Stimulated activated CD8-positive, alpha-beta memory T cell treated with anti-CD3 and anti-CD28 coated beads, Interleukin-15, amount 100 ng/mL, for 24 hours (primary cell): Measurements from ENCODE around the gene ARHGAP8.
"Not testable (repeated sequence)": the region's sequence is repeated elsewhere in the genome, so short reads cannot be mapped to it uniquely, and the experiment has no call there.

ENCODE experiments used
- DNase-seq: peaks from one replicate; pipeline ENCODE4 v3.0.0-alpha.2; 2020; ENCODE audit warnings: low read depth

The ARHGAP8 gene

DNA sequence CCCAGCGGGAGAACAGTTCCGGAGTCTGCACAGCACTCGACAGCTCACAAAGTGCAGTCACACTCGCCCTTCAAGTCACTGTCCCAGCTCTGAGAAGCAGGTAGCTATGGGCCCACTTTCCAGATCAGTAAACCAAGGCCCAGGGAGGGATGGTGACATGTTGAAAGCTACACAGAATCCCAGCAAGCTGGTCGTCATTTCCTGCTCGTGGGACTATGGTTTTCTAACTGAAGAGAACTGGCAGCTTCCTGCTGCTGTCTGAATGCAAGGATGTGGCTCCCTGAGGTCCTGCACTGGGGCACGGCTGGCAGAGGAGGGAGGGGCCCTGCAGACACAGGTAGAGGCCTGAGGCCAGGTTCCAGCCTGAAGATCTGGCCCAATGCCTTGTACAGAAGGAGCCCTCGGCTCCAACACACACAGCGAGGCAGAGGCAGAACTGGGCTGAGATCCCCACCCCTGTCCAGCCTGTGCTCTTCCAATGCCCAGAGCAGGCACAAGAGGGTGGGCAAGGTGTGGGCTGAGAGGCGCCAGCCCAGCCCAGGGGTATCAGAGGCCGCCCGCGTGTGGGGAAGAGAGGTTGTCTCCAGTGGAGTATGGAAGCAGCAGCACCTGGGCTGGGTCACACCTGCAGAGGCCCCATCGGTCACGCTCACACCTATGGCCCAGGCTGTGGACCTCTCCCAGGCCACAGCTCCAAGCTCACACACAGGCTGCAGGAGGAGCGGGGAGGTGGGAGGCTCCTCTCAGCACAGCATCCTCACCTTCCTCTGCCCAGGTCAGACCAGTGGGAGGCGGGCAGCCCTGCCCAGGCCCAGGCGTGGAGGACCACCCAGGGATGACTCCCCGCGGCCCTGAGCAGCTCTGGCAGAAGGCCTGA lies 138.3 kb downstream of the ARHGAP8 start:
- DNase-seq = no peak

DNA sequence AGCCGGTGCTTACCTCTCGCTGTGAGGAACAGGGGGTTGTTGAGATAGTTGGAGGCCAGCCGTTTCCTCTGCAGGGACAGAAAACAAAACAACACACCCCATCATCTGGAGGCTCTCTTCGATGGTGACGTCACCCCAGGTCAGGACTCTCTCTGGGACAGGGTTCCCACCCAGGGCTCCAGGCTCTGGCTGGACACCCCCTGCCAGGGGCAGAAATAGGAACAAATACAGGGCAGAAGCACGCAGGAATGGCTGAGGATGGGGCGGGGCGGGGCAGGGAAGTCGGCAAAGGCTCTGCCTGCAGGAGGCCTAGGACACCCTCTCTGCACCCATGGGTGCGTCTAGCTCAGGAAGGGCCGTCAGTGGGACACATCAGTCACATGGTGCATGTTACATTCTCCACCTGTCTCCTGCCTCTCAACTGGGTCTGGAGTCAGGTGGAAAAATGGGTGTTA lies 138.9 kb downstream of the ARHGAP8 start:
- no peak for DNase-seq

DNA sequence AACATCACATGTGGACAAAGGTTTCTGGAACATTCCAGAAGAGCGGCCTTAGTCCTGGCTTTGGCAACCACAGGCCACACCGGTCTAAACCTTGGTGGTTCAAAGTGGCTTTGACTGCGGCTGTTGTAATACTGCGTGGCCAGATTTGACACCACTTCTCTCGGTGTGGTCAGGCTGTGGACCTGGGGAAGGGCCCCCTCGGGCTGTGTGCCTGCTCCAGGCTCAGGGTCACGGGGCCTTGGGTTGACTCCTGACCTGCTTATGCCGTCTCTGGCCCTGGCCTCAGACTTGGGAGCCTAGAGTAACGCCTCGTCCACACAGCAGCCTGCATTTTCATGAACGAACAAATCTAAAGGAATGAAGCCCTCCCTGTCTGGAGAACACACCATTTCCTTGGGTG lies 139.4 kb downstream of the ARHGAP8 start:
- no peak for DNase-seq

DNA sequence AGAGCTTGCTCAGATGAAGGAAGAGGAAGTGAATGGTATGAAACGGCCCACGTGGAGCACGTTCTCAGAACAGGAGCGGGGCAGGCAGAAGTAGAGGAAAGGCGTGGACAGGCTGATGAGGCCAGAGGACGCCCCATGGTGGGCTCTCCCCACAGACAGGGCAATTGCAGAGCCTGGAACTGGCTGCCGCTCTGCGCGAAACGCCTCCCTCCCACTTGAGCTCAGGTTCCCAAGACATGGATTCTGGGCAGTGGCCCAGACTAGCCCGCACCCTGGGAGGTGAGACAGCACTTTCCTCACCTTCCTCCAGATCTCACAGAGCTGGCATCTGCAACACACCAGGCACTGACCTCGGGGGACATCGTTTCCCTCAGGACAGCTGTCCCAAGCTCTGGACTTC lies 139.9 kb downstream of the ARHGAP8 start:
- DNase-seq = no peak

DNA sequence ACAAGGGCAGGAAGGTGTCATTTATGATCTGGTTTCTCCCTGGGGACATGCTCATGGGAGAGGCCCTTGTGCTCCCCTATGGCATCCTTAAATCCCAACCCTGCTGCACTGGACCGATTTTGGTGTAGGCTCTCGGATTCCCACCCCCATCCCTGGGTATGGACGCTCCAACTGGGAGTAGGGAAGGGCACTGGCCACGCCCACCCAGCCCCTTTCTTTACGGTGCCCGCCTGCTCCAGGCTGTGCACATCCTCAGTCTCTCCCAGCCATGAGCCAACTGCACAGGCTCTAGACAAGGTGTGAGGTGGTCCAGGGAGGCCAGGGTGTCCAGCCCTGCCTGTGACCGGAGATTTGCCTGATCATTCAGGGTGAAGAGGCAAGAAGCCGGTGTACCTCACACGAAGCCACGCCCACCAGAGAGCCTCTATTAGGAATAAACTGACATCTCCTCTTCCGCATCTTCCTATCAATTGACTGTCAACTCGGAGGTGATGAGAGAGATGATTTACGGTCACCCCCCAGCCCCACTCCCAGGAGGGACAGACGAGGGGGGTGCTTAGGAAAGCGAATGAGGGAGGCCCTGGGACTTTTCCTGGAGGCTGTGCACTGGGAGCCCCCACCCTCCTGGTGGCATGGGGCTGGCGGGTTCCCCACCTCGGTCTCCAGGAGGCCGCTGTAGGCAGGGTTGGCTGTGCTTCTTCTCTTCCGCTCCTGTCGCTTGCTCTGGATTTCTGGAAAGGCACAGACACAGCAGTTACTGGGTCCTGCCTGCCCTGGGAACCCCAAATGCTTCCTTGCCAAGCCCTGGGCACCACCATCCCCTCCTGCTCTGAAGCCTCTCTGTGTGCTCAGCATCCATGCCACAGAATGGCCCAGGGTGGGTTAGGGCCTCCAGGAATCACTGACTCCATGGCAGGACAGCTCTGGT lies 140.7 kb downstream of the ARHGAP8 start:
- no peak for DNase-seq

DNA sequence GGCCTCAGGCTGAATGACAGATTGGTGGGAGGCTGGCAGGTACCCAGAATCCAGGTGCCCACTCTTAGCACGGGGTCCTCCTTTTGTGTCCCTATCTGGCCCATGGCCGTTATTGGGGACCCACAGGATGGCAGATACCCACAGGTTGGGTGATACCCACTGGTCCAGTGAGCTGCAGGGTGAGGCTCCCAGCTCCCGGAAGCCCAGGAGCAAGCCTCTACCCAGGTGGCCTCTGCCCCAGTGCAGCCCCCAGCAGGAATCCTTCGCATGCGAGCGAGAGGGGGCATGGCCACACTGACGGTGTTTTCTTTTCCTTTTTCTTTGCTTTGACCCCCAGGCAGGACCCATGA lies 141.3 kb downstream of the ARHGAP8 start:
- DNase-seq = no peak

DNA sequence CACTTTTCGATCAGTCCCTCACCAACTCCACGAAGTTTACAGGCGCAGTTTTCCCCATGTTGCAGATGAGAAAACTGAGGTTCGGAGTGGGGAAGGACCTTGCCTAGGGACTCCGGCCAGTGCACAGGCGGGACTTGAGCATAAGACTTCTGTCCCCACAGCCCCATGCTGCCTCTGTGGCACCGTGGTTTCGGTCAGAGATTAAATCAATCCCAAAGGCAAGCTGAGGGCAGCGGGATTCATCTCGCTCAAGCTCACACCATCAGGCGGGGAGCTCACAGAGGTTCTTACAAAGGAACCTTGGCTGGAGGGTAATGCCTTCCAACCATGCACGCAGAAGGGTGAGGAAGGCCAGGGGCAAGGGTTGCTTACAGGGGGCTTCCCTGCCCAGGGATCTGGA lies 141.9 kb downstream of the ARHGAP8 start:
- no peak for DNase-seq

DNA sequence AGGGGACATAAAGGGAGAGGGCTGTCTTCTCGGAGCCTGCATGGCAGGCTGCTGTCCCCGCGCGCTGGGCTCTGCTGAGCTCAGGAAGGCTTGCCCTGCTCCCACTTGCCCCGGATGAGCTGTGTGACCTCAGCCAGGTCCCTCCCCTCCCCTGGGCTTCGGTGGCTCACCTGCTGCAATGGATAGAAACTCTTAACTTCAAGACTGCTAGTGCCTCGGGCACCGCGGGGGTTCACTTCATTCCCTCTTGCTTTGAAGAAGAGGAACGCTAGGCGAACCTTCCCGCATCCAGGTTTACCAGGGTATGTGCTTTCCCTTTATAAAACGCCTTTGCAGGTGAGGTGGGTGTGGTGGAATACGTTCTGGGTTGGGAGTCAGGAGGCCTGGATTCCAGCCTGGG lies 142.4 kb downstream of the ARHGAP8 start:
- no peak for DNase-seq

DNA sequence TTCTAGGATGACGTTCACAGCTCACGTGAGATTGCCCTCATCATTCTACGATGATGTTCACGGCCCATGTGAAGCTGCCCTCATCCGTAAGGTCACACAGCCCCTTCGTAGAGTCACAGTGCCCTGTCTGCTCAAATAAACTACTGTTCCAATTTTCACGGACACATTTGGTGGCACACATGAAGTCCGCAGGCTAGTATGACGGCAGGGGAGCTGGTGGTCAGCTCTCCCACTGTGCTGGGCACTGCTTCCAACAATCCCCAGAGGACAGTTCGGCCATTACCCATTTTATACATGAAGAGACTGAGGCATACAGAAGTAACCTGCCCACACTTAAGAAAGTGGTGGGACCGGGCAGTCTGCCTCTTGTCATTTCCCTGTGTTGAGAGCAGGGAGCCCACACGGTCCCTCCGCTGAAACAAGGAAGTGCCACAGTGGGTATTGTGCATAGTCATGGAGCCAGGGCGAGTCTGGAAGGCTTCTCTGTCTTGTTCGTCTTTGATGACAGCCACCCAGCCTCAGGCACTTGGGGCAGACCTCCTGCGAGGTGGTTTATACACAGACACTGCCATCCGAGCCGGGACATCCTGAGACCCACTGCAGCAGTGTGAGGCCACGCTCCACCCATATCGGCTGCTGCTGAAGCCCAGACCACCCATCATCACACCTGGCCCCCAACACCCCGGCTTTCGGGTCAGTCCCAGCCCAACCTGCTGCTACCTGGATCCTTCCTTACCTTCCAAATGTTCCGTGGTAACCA lies 143.1 kb downstream of the ARHGAP8 start:
- no peak for DNase-seq

DNA sequence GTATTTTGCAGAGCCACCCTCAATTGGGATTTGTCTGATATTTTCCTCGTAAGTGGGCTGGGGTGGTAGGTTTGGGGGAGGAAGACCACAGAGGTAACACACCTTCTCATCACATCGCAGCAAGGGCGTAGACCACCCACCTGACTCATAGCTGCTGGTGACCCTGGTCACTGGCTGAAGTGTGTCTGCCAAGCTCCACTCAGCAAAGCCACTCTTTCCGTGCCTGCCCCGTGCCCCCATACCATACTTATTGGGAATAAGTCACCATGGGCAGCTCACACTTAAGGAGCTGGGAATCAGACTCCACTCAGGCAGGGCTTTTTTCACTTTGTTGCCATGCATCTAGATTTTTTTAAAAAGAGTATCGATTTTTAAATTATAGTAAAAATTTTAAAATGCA lies 145.9 kb downstream of the ARHGAP8 start:
- no peak for DNase-seq

DNA sequence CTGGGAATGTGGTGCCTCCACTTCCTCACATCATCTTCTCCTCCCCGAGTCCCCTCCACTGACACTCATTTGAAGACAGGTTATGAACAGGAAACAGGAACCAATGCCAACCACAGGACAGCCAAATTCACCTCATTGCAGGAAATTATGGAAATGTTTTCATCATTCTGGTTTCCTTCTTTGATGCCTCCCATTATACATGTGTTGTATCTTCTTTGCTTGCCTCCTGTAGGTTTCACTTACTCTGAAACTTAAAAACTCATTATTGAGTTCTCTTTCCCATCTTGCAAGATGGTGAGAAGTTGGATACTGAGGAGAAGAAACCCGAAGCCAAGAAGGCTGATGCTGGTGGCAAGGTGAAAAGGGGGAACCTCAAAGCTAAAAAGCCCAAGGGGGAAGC lies 148.9 kb downstream of the ARHGAP8 start:
- DNase-seq = no peak

DNA sequence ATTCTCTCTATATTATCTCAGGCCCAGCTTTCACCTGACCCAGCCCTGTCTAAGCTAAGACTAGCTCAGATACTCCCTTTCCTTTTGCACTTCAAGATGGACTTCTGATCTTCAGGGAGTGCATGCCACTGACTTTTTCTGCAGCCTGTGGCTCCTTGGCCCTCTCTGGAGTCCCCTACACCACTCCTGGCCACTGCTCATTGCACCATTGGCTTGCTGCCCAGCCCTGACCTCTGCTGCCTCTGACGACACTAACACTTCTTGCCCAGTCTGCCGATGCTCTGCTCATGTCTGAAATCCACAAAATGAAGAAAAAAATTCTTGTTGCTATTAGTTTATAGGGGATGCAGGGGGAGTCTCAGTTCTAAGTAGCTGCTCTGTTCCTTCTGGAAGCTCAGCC lies 150.8 kb downstream of the ARHGAP8 start:
- DNase-seq = not testable (repeated sequence)

DNA sequence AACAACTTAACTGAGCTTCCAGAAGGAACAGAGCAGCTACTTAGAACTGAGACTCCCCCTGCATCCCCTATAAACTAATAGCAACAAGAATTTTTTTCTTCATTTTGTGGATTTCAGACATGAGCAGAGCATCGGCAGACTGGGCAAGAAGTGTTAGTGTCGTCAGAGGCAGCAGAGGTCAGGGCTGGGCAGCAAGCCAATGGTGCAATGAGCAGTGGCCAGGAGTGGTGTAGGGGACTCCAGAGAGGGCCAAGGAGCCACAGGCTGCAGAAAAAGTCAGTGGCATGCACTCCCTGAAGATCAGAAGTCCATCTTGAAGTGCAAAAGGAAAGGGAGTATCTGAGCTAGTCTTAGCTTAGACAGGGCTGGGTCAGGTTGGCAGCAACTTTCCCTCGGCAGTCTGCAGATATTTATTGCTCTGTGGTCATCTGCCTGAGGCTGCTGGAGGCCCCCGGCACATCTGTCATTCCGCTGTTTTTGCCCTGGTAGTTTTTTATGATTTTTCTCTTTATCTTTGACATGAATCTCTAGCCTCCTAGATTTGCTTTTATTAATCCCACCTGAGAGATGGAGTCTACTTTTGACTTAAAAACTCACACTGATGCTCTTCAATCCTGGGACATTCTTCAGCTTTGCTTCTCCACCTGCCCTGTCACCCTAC lies 152.2 kb downstream of the ARHGAP8 start:
- DNase-seq = not testable (repeated sequence)

DNA sequence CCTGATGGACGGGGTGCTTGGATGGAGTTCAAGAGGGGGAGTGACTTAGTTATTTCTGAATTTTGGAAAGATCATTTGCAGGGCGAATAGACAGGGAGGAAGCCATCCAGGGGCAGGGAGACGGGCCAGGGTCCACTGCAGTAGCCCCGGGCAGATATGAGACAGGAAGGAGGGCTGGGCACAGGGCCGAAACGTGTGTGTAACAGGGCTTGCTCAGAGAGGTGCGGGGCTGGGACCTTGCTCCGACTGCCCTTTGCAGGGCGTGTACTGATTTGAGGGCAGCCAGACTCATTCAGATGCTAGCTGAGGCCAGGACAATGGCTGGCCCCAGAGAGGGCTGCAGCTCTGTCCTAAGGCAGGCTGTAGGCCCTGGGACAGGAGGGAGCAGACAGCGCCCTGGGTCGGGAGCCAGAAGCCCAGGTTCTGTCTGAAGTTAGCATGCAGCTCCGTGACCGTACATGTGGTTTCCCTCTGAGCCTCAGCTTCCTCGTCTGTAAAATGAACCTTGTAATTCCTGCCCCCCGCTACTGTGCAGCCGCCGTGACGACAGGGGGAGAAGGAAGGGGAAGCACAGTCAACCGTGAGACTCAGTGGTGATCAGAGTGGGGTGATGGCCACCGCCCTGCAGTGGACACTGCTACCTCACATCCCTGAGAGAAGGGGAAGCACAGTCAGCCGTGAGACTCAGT lies 154.0 kb downstream of the ARHGAP8 start:
- DNase-seq = no peak

DNA sequence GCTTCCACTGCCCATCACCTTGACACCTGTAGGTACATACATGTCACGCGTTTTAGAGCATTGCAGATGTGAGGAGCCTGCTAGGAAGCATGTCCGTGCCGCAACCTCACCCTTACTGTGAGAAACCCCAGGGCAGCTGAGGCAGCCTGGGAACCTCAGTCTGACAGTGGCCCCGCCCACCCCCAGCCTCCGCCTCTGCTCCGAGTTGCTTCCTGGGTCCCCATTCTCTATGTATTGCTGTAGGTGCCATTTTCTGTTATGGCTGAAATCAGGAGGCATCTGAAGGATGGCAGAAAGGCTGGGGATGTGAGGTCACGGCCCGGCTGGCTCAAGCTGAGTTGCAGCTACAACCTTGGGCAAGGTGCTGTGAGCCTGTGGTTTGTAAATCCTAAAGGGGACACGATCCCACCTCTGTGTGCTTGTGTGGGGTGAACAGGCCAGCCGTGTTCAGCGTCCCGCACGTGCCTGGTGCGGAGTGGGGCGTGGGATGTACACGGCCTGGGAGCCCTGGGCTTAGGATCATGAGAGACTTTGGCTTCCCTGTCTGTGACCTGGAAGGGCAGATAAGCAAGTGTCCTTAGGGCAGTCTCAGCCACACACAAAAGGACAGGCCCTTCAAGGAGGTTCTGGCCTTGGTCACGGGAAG lies 154.7 kb downstream of the ARHGAP8 start:
- DNase-seq = no peak

DNA sequence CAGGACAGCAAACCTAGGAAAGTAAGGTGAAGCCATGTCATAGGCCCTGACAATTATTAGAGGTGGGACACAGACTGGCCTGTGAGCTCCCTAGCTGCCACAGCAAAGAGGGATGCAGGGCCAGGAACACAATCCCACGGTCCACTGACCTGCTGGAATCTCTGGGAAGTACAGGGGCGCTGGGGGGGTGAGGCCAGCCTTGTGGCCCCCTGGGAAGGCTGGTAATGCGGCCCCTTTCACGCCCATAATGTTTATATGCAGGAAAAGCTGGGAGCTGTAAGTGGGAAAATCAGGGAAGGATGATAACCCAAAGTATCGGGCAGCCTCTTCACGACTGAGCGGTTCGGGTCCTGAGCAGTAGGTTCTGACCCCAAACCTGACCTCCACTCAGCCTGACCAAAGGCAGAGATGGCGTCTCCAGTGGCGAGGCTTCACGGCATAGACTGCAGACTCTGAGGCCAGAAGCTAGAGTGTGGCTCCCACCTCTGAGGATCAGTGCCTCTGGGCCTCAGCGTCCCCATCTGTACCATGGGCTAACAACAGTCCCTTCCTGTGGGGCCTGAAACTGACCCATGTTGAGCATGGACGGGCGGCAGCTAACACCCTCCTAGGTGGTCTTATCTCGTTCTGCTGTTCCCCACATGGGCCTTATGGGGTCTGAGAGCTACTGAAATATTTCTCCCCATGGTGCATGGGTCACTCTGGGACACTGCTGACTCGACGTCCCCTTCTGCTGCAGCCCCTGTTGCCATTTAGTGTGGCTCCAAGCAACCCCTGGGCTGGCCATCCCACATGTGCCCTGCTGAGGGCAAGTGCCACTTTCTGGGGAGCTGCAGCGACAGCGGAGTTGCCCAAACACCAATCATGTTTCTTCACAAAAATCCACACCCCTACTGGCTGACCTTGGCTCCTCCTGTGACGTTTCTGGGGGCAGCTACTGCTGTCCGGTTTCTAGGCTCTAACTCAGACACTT lies 155.7 kb downstream of the ARHGAP8 start:
- no peak for DNase-seq

DNA sequence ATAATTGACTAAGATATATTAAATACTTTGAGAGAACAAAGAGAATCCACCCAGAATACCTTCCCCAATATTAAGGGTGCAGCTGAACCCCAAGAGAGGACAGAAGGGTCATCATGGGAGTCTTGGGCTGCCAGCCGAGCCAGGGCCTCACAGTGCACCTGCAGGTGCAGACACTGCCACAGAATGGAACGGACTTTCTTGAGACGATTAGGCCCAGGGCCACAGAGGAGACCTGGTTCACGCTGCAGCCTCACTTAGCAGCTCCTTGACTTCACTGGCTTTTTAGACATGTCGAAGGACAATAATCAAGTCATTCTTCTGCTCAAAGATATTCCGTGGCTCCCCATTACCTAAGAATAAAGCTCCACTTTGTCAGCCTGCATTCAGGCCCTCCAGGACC lies 156.9 kb downstream of the ARHGAP8 start:
- no peak for DNase-seq
